Gastrocnemius medialis (tissue), 4 donors: ENCODE measurements around the gene APOL2.

ENCODE experiments used
- POLR2A ChIP-seq, 2 donors: fragments of 450-650 bp; IDR thresholded peaks; one replicate each; pipeline ENCODE4 v1.6.1; 2017; ENCODE audit warnings: antibody characterized with exemption in 2 of 2, mild to moderate bottlenecking in 2 of 2, moderate library complexity in 2 of 2
- TF ChIP-seq, protein P1 (sequence below), 5 experiments: fragments of 450-650 bp in 3 of 5; fragments of 200-600 bp in 2 of 5; sonication (generic) in 2 of 5; IDR thresholded peaks in 4 of 5; conservative IDR thresholded peaks in 1 of 5; 1 replicate in 4 of 5; 2 replicates in 1 of 5; pipeline ENCODE4 v1.5.1; 2016 to 2019; ENCODE audit warnings: antibody characterized with exemption in 5 of 5, mild to moderate bottlenecking in 3 of 5, moderate library complexity in 3 of 5

DNA sequence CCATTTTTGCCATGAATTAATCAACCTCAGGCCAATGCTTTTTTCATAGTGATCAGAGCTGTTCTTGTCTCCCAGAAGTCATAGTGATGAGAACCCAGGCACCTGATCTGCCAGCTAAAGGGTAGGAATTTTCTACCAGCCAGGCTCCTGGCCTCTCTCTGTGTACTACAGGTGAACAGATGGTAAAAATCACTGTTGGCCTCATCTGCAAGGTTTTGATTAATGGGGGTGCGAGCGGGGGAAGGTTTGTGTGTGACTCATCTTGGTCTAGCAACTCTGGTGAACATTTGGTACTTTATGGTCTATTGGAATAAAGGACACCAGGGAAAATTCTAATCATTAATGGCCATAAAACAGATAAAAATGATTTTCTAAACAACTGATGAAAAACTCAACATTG lies 23.3 kb downstream of the APOL2 start:
- TF ChIP-seq, protein P1, sequence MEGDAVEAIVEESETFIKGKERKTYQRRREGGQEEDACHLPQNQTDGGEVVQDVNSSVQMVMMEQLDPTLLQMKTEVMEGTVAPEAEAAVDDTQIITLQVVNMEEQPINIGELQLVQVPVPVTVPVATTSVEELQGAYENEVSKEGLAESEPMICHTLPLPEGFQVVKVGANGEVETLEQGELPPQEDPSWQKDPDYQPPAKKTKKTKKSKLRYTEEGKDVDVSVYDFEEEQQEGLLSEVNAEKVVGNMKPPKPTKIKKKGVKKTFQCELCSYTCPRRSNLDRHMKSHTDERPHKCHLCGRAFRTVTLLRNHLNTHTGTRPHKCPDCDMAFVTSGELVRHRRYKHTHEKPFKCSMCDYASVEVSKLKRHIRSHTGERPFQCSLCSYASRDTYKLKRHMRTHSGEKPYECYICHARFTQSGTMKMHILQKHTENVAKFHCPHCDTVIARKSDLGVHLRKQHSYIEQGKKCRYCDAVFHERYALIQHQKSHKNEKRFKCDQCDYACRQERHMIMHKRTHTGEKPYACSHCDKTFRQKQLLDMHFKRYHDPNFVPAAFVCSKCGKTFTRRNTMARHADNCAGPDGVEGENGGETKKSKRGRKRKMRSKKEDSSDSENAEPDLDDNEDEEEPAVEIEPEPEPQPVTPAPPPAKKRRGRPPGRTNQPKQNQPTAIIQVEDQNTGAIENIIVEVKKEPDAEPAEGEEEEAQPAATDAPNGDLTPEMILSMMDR (IDR thresholded peaks at IDR 0.05 in 4 of 5, conservative IDR thresholded peaks at IDR 0.05 in 1 of 5): no peak
- TF ChIP-seq POLR2A (IDR thresholded peaks at IDR 0.05): no peak
